Measurements from ENCODE around the gene MAP4K5.

DNA sequence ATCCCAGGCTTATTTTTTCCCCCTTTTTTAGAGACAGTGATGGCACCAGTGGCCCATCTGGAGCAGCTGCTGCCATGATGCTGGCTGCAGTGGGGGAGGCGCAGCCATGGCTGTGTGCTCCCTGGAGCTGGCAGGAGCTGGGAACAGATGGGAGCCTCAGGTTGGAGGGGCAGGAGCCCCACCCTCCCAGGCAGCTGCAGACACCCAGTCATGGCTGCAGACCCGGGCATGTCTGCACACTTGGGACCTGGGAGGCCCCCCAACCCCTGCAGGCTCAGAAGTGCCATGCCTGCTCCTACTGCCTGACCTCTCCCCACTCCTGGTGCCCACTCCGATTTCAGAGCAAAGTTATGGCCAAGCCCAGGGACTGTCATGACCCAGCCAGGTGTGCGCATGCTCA lies 160.8 kb downstream of the MAP4K5 start:
- TF ChIP-seq, protein P1, sequence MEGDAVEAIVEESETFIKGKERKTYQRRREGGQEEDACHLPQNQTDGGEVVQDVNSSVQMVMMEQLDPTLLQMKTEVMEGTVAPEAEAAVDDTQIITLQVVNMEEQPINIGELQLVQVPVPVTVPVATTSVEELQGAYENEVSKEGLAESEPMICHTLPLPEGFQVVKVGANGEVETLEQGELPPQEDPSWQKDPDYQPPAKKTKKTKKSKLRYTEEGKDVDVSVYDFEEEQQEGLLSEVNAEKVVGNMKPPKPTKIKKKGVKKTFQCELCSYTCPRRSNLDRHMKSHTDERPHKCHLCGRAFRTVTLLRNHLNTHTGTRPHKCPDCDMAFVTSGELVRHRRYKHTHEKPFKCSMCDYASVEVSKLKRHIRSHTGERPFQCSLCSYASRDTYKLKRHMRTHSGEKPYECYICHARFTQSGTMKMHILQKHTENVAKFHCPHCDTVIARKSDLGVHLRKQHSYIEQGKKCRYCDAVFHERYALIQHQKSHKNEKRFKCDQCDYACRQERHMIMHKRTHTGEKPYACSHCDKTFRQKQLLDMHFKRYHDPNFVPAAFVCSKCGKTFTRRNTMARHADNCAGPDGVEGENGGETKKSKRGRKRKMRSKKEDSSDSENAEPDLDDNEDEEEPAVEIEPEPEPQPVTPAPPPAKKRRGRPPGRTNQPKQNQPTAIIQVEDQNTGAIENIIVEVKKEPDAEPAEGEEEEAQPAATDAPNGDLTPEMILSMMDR (IDR thresholded peaks at IDR 0.05) = no peak
- TF ChIP-seq POLR2A (IDR thresholded peaks at IDR 0.05) (no peak), POLR2AphosphoS5 (IDR thresholded peaks at IDR 0.05) (no peak)

Data from breast epithelium (tissue), 3 donors.